Stimulated activated CD4-positive, alpha-beta T cell treated with anti-CD3 and anti-CD28 coated beads, Interleukin-1b, Interleukin-23, amount 100 ng/mL, for 24 hours (primary cell): ENCODE data around the gene WDR45B.

Experiments
- DNase-seq, 4 experiments: peaks; one replicate each; pipeline ENCODE4 v3.0.0-alpha.2; 2020; ENCODE audit warnings: low read depth in 4 of 4, low spot score in 1 of 4

Gene WDR45B

DNA sequence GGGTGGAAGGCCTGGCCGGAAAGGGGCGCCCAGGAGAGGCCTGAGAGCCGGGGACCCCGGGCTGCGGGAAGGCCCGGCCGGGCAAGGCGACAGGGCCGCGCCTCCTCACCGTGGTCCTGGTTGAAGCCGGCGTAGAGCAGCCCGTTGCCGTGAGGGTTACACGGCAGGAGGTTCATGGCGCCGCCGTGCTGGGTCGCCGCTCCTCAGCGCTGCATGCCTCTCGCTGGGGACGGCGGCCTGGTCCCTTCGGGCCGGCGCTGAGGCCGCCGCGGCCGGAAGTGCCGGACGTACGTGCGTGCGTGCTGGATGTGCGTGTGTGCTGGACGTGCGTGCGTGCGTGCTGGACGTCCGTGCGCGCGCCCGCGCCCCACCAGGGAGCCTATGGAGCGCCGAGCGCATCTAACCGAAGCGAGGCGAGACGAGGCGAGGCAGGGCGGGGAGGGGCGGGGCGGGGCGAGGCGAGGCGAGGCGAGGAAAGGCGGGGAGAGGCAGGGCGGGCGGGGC is at the start of gene WDR45B:
Gene WDR45B (minus strand): TSS at position 280 of the 504 bp plus-strand sequence. CDS start 104 bp downstream, at position 176.
- DNase-seq, result peak; percentile 62 to 86 (median 78)

DNA sequence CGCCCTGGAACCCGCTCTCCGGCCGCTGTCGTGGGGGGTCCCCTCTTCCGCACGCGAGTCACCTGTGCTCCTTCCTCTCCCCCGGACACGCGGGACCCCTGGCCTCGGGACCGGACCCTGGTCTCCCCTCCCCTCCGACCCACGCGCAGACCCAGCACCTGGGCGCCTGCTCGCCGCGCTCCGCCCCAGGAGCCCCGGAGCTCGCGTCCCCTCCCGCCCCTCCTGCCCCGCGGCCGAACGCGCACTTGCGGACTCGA is 49.5 kb upstream of the WDR45B start:
- no peak for DNase-seq

DNA sequence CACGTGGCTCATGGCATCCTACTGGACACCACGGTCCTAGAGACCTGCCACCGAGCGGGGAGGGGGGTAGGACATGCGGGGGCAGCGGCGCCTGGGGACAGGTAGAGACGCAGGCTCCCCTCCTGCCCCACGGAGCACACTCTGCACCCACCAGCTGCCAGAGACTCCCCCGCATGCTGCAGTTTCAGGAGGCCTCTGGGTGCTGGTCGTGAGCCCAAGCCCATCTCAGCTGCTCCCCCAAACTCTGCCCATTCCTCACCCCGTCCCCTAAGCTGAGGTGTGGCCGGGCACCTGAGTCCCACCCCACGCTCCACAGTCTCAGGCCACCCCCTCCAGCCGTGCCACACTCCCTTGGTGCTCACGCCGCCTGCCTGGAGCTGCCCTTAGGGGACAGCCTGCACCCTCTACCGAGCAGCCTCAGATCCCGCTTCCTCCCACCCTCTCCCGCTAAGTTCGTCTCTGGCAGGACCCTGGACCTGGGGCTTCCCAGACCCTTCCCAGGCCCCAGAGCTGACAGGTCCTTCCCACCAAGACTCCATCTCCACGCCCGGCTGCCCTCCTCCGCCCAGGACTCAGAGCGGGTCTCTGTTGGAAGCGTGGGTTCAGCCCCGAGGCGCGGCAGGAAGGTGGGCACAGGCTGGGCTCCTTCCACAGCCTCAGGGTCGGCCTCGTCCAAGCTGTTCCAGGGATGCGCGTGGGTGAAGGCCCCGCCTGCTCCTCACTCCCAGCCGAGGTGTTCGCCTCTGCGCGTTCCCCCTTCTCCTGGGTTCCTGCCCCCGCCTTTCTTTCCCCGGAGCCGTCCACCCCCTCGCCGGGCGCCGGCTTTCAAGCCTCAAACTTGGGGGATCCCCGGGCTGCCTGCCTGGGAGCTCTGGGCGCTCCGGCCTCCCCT is 48.9 kb upstream of the WDR45B start:
- no peak for DNase-seq

DNA sequence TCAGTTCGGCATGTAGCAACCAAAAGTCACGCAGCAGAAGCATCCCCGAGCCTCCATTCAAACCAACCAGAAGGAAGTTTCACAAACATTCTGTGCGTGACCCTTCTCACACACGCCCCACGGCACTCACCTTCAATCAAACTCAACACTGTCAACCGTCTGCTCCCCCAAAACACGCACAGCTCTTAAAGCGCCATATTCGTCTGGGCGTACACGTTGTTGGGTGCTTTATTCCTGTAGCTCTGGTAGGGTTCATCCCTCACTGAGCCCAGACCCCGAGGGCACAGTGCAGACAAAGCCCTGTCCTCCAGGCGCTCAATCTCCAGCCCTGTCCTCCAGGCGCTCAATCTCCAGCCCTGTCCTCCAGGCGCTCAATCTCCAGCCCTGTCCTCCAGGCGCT is 48.0 kb upstream of the WDR45B start:
- no peak for DNase-seq

DNA sequence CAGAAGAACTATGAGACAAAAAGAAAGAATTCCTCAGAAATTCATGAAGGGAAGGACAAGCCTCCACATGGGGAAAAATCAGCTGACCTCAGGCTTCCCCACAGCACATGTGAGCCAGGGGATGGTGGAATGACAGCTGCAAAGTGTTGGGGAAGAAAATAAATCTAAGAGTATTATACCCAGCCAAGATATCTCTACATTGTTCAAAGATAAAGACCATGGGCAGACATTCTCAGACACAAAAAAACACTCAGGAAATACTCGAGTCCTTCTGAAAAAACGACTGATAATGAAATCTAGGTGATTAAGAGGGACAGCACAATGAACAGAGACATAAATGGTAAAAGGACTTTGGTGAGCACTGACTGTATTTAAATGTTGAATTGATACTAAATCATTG is 46.4 kb upstream of the WDR45B start:
- DNase-seq, result no peak

DNA sequence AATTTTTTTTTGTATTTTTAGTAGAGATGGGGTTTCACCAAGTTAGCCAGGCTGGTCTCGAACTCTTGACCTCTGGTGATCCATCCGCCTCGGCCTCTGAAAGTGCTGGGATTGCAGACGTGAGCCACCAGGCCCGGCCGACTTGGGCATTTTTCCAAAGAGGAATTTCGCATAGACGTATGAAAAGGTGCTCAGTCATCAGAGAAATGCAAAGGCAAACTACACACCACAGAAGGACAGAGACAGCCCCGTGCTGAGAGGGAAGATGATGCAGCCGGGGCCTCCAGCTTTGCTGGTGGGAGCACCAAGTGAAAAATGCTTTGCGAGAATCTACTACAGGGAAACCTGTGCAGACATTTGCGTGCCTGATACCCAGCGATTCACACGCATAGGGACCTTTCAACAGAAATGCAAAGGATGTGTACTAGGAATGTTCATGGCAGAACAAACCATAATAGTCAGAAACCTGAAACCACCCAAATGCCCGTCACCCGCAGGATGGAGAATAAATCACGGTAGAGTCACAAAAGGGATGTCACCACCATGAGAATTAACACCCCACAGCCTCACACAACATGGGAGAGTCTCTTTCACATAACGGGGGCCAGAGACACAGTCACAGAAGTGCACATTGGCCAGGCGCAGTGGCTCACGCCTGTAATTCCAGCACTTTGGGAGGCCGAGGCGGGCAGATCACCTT is 45.1 kb upstream of the WDR45B start:
- DNase-seq, result no peak

DNA sequence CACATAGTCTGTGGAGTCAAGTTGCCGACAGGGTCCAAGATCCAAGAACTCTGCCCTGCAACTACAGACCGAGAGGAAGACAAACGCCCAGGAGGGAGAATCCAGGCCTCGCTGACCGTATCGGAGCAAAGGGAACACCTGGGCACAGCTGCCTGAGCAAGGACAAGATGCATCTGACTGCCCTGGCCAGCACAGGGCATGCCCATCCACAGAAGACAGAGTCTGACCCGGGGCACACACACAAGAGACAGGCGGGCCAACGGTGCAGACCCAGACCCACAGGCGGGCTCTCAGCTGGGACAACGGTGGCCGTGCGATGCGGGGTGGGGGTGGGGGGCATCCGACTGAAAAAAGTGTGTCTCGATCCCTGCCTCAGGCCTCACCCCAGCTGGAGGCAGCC is 44.0 kb upstream of the WDR45B start:
- no peak for DNase-seq

DNA sequence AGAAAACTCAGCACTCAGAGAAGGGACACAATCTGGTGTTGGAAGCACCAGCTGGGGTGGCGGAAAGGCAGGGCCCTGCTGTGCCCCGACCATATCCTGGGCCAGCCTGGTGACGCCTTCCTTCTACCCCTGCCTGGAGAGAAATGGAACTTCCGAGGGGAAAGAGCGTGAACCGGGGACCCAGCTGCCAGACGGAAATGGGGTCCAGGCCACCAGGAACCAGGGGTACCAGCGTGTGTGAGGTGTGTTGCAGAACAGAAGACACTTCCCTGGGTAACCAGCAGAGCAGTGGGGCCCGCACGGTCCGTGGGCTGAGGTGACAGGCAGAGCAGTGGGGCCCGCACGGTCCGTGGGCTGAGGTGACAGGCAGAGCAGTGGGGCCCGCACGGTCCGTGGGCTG is 43.5 kb upstream of the WDR45B start:
- no peak for DNase-seq

DNA sequence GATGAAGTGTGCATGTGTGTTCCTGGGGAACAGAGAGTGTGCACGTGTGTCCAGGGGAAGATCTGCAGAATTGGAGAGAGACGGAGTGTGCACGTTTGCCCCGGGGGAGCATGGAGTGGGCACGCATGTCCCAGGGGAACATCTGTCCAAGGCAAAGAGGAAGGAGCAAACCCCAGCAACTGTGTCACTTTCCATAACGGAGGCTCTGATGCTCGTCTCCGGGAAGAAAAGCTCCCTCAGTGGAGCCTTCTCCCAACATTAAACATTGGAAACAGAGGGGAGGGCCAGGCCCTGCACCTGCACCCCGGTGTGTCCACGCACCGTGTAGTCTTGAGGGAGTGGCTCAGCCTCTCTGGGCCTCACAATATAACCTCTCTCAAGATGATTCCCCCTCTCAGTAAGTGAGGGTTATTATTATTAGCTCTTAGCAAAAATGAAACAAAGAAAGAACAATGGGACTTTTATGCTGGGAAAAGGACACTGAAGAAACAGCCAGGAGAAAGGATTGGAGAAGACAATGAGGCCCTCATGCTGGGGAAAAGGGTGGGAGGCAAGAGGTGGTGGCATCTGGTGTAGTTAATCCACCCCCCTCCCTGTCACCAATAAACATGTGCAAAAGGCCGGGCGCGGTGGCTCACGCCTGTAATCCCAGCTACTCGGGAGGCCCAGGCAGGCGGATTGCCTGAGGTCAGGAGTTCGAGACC is 42.7 kb upstream of the WDR45B start:
- no peak for DNase-seq

DNA sequence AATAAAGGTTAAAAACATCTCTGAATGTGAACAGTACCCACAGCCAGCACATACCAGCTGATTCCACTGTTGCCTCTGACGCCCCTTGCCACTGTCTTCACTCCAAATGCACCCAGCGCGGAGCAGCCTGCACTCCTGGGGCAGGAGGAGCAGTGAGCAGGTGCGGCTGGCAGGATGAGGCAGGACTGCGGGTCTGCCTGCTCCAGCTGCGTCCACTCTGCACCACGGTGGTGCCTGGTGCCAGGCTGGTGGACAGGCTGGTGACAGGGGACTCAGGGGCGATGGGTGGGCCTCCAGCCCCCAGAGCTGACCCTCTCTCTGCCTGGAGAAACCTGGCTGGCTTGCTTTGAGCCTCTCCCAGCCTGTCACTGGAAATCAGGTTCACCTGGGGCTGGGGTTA is 40.8 kb upstream of the WDR45B start:
- no peak for DNase-seq

DNA sequence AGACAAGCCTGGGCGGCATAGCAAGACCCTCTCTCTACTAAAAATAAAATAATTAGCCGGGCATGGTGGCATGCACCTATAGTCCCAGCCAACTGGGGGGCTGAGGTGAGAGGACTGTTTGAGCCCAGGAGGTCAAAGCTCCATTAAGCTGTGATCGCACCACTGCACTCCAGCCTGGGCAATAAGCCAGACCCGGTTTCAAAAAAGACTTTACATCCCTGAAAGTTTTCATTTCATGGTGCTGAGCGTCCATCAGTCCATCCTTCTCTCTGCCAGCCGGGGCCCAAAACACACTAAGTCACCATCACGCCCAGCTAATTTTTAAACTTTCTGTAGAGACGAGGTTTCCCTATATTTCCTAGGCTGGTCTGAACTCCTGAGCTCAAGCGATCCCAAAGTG is 39.6 kb upstream of the WDR45B start:
- no peak for DNase-seq

DNA sequence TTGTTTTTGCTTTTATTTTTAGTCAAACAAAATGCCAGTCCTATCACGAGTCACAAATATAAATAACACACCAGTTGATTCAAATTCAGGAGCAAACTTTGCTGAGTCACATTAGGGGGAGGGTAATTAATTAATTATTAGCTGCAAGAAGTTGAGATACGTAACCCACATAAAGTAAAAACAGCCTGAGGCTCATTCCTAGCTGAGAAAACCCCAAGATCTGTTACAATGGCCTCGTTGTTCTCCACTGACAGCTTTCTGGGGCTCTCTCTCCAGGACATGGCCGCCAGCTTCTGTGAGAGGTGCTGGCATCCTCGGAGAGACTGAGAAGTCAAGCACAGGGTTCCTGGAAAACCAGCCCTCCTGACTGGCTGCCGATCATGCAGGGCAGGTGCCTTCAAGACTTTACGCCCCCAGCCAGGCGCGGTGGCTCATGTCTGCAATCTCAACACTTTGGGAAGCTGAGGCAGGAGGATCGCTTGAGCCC is 39.2 kb upstream of the WDR45B start:
- DNase-seq, result no peak

DNA sequence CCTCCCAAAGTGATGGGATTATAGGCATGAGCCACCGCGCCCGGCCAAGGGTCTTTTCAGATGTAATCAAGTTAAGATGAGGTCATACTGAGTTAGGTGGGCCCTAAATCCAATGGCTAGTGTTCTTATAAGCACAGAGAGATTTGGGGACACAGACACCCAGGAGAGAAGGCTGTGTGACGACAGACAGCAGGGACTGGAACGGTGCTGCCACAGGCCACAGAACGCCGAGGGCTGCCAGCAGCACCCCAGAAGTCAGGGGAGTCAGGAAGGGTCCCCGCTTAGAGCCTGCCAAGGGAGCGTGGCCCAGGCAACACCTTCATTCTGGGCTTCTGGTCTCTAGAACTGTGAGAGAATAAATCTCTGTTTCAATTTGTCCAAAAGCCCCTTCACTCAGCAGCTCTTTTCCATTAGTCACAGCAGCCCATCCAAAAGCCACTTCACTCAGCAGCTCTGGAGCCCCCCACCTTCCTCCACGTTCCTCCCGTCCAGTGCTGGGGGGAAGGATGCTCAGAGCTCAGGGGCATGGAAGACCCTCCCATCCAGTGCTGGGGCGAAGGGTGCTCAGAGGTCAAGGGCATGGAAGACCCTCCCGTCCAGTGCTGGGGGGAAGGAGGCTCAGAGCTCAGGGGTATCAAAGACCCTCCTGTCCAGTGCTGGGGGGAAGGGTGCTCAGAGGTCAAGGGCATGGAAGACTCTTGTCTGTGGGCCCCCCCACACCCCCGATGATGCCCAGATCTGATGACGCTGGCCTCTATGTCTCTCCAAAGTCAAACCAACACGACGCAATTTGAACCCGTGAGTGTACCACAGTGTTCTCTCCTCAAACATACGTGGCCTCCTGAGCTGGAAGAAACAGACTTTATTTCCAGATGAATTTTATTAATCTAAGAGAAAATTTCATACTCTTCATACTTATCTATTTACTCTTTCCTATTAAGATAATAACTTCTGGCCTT is 38.4 kb upstream of the WDR45B start:
- no peak for DNase-seq

DNA sequence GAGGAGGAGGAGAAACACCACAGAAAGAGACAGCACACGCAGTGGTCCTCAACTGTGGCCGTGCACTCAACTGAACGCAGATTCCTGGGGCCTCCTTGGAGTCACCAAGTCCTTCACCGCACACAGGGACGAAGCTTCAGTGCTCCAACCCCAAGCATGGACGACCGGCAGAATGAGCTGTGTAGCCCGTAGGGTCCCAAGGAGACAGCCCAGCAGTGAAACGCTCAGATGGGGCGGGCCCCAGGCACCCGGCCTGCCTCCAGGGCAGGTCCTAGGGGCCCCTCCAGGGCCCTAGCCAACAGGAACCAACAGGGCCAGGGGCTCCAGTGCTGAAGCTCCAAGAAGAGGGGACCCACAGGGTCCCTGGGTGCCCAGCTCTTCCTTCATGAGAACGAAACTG is 37.0 kb upstream of the WDR45B start:
- no peak for DNase-seq

DNA sequence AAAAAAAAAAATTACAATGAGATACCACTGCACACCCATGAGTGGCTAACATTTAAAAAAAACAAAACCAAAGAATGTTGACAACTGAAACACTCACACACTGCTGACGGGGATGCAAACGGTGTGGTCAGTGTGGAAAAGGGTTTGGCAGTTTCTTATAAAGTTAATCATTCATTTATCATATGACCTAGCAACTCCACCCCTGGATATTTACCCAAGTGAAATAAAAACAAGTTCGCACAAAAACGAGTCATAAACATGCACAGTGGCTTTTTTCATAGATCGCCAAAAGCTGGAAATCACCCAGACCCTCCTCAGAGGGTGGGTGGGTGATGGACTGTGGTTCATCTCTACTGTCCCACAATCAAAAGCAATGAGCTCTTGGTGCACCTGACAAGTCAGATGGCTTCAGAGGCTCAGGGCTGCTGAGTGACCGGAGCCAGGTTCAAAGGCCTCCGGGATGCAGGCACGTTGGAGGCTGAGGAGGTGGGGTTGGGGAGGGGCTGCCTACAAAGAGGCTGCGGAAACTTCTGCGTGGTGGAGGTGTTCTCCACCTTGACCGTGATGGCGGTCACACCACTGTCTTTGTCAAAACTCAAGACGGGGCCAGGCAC is 36.1 kb upstream of the WDR45B start:
- no peak for DNase-seq

DNA sequence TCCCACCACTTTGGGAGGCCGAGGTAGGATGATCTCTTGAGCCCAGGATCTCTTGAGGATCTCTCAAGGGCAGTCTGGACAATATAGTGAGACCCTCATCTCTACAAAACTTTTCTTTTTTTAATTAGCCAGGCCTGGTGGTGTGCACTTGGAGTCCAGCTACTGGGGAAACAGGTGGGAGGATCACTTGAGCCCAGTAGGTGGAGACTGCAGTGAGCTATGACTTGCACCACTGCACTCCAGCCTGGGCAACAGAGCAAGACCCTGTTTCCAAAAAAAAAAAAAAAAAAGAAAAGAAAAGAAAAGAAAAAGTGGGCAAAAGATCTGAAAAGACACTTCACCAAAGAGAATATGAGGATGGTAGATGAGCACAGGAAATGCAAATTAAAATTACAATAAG is 35.3 kb upstream of the WDR45B start:
- no peak for DNase-seq

DNA sequence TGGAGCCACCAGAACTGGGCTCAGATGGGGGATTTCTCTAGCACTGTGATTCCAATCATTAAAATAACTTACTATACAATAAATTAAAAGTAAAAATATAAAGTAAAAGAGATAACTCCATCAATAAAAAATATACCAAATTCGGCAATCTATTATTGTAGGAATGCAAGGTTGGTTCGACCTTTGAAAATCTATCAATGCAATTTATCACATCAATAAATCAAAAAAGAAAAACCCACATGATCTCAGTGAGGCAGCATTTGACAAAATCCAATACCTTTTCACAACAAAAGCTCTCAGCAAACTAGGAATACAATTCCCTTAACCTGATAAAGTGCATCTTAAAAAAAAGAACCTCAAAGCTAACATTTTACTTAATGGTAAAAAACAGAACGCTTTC is 33.3 kb upstream of the WDR45B start:
- no peak for DNase-seq

DNA sequence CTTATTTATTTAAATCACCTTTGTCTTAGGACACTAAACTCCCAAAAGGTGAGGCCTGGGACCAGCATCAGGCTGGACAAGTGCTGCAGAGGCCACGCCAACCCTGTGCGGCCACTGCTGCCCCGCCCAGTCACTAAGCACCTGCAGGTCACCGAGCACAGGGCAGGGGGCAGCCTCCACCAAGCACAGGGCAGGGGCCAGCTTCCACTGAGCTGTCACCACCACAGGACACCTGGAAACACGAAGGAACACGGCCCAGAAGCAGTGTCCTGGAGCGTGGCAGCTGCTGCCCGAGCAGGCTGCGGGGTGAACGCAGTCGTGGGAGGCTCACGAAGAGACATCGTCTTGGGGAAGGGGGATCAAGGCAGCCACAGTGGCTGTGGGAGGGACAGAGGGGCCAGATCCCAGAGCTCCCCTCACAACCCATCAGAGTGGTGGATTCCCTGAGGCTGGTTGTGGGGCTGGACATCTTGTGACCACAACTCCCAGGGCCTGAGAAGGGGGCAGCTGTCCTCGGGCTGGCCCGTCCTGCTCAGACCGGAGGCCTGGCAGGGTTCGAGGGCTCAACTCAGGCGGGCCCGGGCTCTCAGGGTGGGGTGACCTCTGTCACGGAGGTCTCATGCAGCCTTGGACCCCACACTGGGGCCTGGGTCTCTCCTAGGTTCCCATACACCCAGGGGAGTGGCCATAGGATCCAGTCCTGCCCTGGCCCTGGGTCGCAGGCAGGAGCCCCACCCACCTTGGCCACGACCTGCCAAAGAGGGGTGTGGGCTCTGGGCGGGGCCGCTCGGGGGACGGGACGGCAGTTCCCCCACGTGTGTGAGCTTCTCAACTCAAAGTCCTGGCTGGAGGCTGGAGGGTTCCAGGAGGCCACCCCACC is 31.6 kb upstream of the WDR45B start:
- DNase-seq, result no peak

DNA sequence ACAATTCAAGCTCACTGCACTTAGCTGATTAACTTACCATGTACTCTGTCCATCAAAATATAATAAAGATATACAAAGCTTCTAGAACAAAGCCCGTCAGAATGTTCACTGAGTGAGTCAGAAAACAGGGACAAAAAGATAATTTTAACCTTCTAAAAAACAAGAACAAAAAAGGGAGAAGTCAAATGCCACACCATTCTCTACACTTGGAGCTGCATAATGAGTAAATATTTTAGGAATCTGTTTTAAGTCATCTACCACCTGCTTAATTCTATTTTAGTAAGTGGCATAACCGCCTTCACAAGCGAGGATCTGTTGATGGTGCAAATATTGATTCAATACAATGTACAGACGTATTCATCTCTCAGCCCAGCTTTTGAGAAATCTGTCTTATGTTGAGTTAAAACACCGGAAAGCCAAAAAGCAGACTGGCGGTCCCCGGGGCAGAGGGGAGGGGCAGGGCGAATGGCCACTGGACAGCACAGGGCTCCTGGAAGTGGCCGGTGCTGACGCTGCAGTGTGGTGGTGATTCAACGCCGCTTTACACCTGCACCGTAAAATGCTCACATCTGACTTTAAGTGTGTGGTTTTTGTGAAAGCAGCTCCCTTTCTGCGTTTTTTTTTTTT is 30.1 kb upstream of the WDR45B start:
- no peak for DNase-seq
